ENCODE data around the gene OR4D2. TPM values are rescaled to one million over a fixed set of nuclear protein-coding genes. Genes with fewer than 3 reads are reported as not detected.

Gene OR4D2
- total RNA-seq, 2 donors from 2014 or later, result not detected

DNA sequence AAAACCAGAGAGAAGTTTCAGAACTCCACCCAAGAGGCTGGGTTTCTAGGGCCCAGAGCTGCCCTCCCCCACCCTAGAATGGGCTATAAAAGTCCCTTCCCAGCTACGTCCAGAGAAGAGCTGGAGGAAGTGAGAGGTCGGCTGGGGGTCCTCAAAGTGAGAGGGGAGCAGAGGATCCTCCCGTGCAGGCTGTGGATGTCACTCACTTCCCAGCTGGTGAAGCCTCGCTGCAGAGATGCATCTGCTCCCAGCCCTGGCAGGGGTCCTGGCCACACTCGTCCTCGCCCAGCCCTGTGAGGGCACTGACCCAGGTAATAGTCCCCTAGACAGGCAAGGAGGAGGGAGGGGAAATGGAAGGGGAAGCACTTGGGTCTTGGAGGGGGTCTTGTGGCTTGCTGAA, 25.8 kb downstream of the OR4D2 start, which contains the start of gene EPX:
TSS of gene EPX (plus strand) at position 115 of the 400 bp plus-strand sequence. CDS start at position 236, 121 bp downstream.
- intact Hi-C loops (cut with DNase I), result no loop called here
- no peak for DNase-seq
- ATAC-seq, result no peak
- TF ChIP-seq, protein P1, sequence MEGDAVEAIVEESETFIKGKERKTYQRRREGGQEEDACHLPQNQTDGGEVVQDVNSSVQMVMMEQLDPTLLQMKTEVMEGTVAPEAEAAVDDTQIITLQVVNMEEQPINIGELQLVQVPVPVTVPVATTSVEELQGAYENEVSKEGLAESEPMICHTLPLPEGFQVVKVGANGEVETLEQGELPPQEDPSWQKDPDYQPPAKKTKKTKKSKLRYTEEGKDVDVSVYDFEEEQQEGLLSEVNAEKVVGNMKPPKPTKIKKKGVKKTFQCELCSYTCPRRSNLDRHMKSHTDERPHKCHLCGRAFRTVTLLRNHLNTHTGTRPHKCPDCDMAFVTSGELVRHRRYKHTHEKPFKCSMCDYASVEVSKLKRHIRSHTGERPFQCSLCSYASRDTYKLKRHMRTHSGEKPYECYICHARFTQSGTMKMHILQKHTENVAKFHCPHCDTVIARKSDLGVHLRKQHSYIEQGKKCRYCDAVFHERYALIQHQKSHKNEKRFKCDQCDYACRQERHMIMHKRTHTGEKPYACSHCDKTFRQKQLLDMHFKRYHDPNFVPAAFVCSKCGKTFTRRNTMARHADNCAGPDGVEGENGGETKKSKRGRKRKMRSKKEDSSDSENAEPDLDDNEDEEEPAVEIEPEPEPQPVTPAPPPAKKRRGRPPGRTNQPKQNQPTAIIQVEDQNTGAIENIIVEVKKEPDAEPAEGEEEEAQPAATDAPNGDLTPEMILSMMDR (IDR thresholded peaks at IDR 0.05), result no peak
- TF ChIP-seq POLR2A (IDR thresholded peaks at IDR 0.05), result no peak
- Histone ChIP-seq H3K4me3 (no peak within 1 kb of the TSS), H3K4me1 (no peaks in the 10 kb centered on the region), H3K9me3 (no peaks in the 10 kb centered on the region), H3K27me3 (no peaks in the 10 kb centered on the region), H3K27ac (no peak within 1 kb of the TSS), H3K36me3 (replicated peaks in 1 of 2; ENCODE audit: insufficient read depth in 1 of 2, low read depth in 2 of 2) (no peaks in the 10 kb centered on the region)
- WGBS, 2 donors, result 10 to 47% methylated on average over 3 to 6 of the region's 6 CpGs

DNA sequence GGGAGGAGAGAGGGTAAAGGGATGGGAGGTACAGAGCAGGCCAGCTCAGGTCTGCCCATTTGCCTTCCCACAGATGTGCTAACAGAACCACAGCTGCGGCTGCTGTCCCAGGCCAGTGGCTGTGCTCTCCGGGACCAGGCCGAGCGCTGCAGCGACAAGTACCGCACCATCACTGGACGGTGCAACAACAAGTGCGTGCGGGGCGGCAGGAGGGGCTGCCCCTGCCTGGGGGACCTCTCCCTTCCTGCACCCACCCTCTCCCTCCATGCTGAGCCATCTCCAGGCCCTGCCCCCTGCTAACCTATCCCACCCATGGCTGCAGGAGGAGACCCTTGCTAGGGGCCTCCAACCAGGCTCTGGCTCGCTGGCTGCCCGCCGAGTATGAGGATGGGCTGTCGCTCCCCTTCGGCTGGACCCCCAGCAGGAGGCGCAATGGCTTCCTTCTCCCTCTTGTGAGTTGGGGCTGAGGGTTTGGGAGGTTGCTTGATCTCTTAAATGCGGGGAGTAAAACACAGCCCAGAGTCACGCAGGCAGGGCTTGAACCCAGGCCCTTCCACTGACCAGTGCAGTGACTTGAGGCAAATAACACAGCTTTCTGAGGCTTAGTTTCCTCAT, 27.0 kb downstream of the OR4D2 start:
- ATAC-seq (no peak), DNase-seq (no peak)
- Histone ChIP-seq H3K36me3 (replicated peaks in 1 of 2; ENCODE audit: insufficient read depth in 1 of 2, low read depth in 2 of 2) (no peaks in the 10 kb centered on the region), H3K4me1 (no peaks in the 10 kb centered on the region), H3K9me3 (no peaks in the 10 kb centered on the region), H3K27me3 (no peaks in the 10 kb centered on the region), H3K27ac (no peak overlapping the region), H3K4me3 (no peak overlapping the region)
- intact Hi-C loops (cut with DNase I), result no loop called here
- WGBS, 2 donors, result 47 to 68% methylated on average over 7 to 12 of the region's 18 CpGs
- no peak for TF ChIP-seq POLR2A (IDR thresholded peaks at IDR 0.05)
- TF ChIP-seq, protein P1 (IDR thresholded peaks at IDR 0.05), result no peak

DNA sequence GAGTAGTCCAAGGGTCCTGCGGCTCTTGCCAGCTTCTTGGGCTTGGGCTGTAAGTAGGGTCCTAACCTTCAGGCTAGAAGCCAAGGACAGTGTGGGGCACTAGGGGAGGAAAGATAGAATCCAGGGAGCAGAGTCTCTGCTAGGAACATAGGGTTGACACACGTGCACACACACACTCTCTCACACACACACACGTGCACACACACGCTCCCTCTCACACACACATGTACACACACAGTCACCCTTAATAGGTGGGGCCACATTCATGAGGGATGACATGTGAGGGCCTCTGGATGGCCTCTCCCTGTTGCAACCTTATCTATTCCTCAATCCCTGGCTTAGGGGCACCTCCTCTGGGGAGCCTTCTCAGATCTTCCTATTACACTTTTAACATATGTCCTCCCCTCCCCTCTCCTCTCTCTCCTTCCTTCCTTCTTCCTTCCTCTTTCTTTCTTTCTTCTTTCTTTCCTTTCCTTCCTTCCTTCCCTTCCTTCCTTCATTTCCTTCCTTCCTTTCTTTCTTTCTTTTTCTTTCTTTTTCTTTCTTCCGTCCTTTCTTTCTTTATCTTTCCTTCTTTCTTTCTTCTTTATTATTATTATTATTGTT, 28.8 kb downstream of the OR4D2 start:
- intact Hi-C loops (cut with DNase I), result no loop called here
- H3K27me3 ChIP-seq, result peaks cover 0 to 7% of the 10 kb centered on the region in 2 donors
- H3K27ac ChIP-seq, result no peak overlapping the region
- H3K9me3 ChIP-seq, result no peaks in the 10 kb centered on the region
- H3K36me3 ChIP-seq (replicated peaks in 1 of 2; ENCODE audit: insufficient read depth in 1 of 2, low read depth in 2 of 2), result no peaks in the 10 kb centered on the region
- TF ChIP-seq POLR2A (IDR thresholded peaks at IDR 0.05), result no peak
- TF ChIP-seq, protein P1 (IDR thresholded peaks at IDR 0.05), result no peak
- DNase-seq, result no peak
- no peak for ATAC-seq
- 66 to 79% methylated on average over 5 of the region's 5 CpGs for WGBS, 2 donors
- H3K4me3 ChIP-seq, result no peak overlapping the region
- H3K4me1 ChIP-seq, result no peaks in the 10 kb centered on the region

DNA sequence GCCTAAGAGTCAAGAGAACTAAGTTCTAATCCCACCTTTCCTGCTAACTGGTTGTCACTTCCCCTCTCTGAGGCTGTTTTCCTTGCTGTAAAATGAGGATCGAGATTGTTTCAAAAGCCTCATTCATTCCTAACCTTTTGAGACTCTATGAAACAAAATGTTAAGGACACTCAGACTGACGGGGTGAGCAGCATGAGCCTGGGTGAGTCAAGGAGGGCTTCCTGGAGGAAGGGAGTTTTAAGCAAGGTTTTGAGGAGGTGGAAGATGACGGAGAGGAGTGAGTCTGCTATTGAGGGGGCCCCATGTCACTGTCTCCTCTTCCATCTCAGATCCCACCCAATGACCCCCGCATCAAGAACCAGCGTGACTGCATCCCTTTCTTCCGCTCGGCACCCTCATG, 29.8 kb downstream of the OR4D2 start:
- 63 to 74% methylated on average over 7 of the region's 7 CpGs for WGBS, 2 donors
- ATAC-seq (no peak), DNase-seq (no peak)
- TF ChIP-seq, protein P1 (IDR thresholded peaks at IDR 0.05), result no peak
- no peak for TF ChIP-seq POLR2A (IDR thresholded peaks at IDR 0.05)
- peaks cover 0 to 7% of the 10 kb centered on the region in 2 donors for H3K27me3 ChIP-seq
- H3K27ac ChIP-seq, result no peak overlapping the region
- H3K4me1 ChIP-seq, result no peaks in the 10 kb centered on the region
- intact Hi-C loops (cut with DNase I), result no loop called here
- no peaks in the 10 kb centered on the region for H3K36me3 ChIP-seq (replicated peaks in 1 of 2; ENCODE audit: insufficient read depth in 1 of 2, low read depth in 2 of 2)
- H3K4me3 ChIP-seq, result no peak overlapping the region
- no peaks in the 10 kb centered on the region for H3K9me3 ChIP-seq
